Occipital lobe (tissue), 2 donors: Measurements from ENCODE around the gene PRAMEF11. TPM values are rescaled to one million over a fixed set of nuclear protein-coding genes. Genes with fewer than 3 reads are reported as not detected.
"Not testable (repeated sequence)": the region's sequence is repeated elsewhere in the genome, so short reads cannot be mapped to it uniquely, and the experiment has no call there.

ENCODE experiments used
- DNase-seq: peaks from one replicate; lab custom pipeline; 2025; lab: John Stamatoyannopoulos, UW
- total RNA-seq: library from RNA; depleted of rRNA; stranded (reverse); fragments of >200 nt; gene quantifications from one replicate; pipeline ENCODE4 v1.2.3, GENCODE V29; 2014

Gene PRAMEF11
- total RNA-seq: not detected

- not testable (repeated sequence) for DNase-seq
These were observed at the start of gene PRAMEF11 for GRCh38 chr1:12831310-12831709. Gene PRAMEF11 (minus strand): TSS chr1:12831410. CDS start chr1:12828789, 2,621 bp downstream.

DNA sequence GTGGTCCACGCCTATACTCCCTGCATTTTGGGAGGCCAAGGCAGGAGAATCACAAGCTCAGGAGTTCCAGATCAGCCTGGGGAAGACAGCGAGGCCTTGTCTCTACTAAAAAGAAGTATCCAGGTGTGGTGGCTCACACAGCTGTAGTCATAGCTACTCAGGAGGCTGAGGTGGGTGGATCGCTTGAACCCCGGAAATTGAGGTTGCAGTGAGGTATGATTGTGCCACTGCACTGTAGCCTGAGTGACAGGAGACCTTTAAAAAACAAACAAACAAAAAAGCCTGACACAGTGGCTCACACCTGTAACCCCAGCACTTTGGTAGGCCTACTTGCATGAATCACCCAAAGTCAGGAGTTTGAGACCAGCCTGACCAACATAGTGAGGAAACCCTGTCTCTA is 47.2 kb upstream of the PRAMEF11 start:
- not testable (repeated sequence) for DNase-seq

DNA sequence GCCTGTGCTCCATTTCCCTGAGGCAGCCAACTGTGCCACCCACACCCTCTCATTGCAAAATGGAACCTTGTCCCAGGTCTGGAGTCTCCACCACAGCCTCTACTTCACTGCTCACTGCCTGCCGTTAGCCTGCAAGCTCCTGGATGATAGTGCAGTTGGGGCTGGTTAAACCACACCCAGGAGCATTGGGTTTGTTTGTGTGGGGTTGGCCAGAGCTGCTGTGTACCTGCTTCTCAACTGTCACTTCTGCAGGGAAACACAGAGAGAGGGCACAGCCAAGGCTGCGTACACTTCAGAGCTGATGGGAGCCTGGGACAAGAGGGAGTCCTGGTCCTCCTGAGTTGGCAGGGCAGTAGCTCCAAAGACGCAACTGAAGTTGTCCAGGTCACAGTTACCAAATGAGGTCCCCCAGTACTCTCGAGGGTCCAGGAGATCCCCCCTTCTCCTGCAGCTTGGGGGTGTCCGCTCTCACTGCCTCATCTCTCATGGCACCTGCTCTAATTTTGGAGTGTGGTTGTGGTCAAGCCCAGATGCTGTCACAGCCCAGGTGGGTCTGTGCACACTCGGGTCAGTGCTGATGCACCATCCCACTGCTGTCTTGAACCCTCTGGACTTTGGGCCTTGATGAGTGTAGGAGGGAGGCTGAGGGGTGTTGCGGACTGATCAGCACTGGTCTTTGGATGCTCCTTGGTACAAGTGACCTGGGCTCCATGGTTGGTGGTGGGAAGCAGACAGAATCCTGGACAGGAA is 32.1 kb upstream of the PRAMEF11 start:
- DNase-seq: not testable (repeated sequence)

- DNase-seq: not testable (repeated sequence)
These were observed 25.6 kb upstream of the PRAMEF11 start, which contains the start of gene PRAMEF2 for GRCh38 chr1:12856786-12857185. Gene PRAMEF2 (plus strand): TSS chr1:12857086. CDS start chr1:12859010, 1,924 bp downstream.

GRCh38 chr1:12851779-12852178 is 20.6 kb upstream of the PRAMEF11 start:
- DNase-seq: no peak

DNA sequence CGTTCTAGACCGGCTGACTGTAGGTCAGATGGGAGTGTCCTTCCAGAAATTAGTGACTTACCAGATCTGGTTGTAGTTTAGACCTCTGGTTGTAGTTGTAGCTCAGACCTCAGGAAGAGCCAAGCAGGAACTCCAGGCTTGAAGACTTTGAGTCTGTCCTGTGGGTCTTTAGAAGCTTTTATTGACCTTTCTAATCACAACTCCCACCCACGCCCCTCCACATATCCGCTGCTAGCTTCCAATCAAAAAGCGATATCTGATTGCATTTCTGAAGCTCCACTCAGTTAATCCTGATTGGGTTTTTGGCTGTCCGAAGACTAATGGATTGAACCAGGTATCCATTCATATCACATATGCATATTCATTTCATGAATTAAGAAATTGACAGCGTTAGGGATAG is 17.4 kb upstream of the PRAMEF11 start, which contains the start of gene HNRNPCL1:
Gene HNRNPCL1 (minus strand): TSS at position 101 of the 400 bp plus-strand sequence. CDS start 431 bp downstream, outside the sequence.
- DNase-seq: not testable (repeated sequence)

DNA sequence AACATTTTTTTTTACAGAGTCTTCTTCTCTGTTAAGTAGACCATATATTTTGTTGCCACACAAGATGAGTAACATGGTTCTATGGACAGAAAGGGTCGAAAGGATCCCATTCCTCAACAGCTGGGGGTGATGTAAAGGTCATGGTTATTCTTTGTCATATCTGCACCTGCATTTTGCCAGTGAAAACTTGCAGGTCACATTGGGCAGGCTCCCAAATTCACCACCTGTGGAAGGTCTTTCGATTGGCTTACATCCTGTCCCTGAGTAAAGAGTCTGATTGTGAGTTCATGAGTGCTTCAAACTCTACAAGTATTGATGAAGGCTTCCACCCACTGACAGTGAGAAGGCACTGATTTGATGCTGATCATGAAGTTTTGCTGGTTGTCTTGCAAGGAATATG is 2.0 kb upstream of the PRAMEF11 start:
- DNase-seq: not testable (repeated sequence)

- not testable (repeated sequence) for DNase-seq
These were observed 12.1 kb downstream of the PRAMEF11 start for GRCh38 chr1:12819061-12819460.

- no peak for DNase-seq
These were observed 19.8 kb downstream of the PRAMEF11 start for GRCh38 chr1:12811409-12811784.

- no peak for DNase-seq
These were observed 20.4 kb downstream of the PRAMEF11 start for GRCh38 chr1:12810691-12811408.

- no peak for DNase-seq
These were observed 21.3 kb downstream of the PRAMEF11 start for GRCh38 chr1:12809933-12810332.

- DNase-seq: no peak
These were observed 31.5 kb downstream of the PRAMEF11 start for GRCh38 chr1:12799730-12800129.

DNA sequence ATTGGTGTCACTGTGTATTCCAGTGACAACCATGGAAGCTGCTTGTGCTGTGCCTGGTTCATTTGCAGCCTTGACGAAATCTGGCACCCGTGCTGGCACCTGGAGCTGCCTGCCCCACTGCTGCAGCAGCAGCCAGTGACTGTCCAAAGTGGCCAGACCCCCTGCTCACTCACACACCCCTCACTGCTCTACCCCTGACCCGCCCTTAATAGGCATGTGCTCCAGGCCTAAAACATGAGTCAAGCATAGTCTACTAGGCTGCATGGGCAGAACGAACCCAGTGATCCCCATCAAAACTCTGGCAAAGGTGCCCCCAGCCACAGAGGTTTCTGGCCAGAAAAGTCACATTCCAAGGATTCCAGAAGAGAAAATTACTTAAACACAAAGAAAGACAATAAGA is 32.3 kb downstream of the PRAMEF11 start:
- DNase-seq: no peak

- not testable (repeated sequence) for DNase-seq
These were observed 40.1 kb downstream of the PRAMEF11 start, which contains the start of gene PRAMEF1 for GRCh38 chr1:12791097-12791496. Gene PRAMEF1 (plus strand): TSS chr1:12791397. CDS start chr1:12793228, 1,831 bp downstream.

DNA sequence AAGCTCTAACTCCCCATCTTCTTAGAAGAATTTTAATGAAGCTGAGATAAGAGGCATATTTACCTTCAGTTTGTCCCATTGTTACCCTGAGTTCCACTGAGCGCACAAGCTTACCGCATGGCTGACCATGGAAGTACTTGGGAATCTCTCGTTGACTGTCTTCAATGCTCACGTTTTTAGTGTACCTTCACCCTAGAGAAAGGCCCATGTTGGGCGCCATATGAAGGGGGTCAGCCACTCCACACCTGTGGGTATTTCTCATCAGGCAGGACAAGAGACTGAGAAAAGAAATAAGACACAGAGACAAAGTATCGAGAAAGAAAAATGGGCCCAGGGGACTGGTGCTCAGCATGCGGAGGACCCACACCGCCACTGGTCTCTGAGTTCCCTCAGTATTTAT is 46.5 kb downstream of the PRAMEF11 start:
- DNase-seq: not testable (repeated sequence)

GRCh38 chr1:12783783-12784182 is 47.4 kb downstream of the PRAMEF11 start:
- not testable (repeated sequence) for DNase-seq

- DNase-seq: not testable (repeated sequence)
These were observed 49.7 kb downstream of the PRAMEF11 start for GRCh38 chr1:12781488-12781887.

DNA sequence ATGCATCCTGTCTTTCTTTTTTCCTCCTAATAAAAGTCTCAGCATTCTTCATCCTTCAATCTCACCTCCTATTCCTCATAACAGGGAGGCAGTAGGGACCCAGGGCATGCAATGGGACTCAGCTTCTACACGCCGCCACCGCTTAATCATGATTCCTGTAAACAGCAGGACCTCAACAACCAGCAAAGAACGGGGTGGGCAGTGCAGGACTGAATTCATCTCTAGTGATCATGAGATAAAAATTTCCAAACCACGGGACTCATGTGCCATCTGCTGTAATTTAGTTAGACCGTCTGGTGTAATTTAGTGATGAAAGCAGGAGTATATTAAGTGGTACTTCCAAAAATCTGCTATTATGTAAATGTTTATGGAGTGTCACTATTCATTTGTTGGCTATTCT is 52.3 kb downstream of the PRAMEF11 start:
- DNase-seq: no peak

DNA sequence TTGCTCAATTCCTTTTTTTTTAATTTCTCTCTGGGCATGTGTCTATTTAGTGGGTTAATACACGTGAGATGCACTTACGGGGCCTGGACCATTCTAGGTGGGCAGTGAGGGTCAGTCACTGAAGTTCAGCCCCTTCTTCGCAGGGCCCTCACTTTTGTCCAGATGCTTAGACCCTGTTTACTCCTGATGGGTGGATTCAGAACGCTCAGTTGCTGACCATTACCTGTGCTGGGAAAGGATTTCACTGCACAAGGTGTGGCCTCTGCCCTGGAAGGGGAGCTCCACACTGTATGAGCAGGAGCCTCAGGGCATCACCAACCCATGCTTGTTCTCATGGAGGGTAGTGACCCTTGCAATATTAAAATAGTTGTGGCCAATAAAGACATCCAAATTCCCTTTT is 53.1 kb downstream of the PRAMEF11 start:
- no peak for DNase-seq

DNA sequence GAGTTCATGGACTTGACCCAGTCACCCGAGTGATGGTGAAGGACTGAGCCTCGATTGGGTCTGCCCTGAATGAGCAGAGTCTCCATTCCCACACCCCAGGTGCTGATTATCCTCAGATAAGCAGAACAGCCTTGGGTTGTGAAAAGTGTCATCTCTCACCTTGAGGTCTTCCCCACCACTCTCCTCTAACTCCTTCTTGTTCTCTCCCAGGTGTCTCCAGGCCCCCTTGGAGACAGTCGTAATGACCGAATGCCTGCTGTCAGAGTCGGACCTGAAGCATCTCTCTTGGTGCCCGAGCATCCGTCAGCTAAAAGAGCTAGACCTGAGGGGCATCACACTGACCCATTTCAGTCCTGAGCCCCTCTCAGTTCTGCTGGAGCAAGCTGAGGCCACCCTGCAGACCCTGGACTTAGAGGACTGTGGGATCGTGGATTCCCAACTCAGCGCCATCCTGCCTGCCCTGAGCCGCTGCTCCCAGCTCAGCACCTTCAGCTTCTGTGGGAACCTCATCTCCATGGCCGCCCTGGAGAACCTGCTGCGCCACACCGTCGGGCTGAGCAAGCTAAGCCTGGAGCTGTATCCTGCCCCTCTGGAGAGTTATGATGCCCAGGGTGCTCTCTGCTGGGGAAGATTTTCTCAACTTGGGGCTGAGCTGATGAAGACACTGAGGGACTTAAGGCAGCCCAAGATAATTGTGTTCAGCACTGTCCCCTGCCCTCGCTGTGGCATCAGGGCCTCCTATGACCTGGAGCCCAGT is 54.2 kb downstream of the PRAMEF11 start:
- DNase-seq: no peak

- DNase-seq: no peak
These were observed 55.8 kb downstream of the PRAMEF11 start for GRCh38 chr1:12775443-12775842.
